ENCODE measurements around the gene DOCK9.

The DOCK9 gene

GRCh38 chr13:98786023-98786422, 191.8 kb downstream of the DOCK9 start:
- Mint-ChIP-seq H3K36me3 (no peaks in the 10 kb centered on the region), H3K27ac (no peak overlapping the region), H3K9me3 (no peaks in the 10 kb centered on the region), H3K4me1 (no peaks in the 10 kb centered on the region), H3K4me3 (no peak overlapping the region), H3K27me3 (peaks cover 39% of the 10 kb centered on the region)
- CTCF ChIA-PET = no interaction called here
- DNase-seq = no peak

DNA sequence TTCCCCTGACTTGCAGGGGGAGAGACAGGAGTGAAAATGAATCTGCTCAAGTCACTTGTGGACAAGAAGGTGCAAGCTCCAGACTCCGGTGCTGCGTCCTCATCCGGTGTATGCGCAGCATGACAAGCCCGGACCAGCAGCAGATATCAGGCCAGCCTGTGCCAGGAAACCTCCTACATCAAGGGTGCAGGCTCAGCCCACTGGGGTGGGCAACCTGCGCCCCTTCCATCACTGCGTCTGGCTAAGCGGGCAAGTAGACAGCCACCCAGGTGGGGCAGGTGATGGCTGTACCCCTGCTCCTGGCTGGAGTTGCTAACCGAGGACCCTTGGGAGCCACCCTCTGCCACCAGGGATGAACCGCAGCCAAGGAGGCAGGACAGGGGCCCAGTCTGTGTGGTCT, 192.5 kb downstream of the DOCK9 start:
- no peaks in the 10 kb centered on the region for H3K36me3 Mint-ChIP-seq
- peaks cover 39% of the 10 kb centered on the region for H3K27me3 Mint-ChIP-seq
- DNase-seq = no peak
- no peaks in the 10 kb centered on the region for H3K9me3 Mint-ChIP-seq
- CTCF ChIA-PET = interaction anchor here (0.6 kb wide), 1 partner anchor 238 kb away, joined by 3 read pairs; no protein-coding TSS in a partner anchor
- no peak overlapping the region for H3K27ac Mint-ChIP-seq
- H3K4me3 Mint-ChIP-seq = no peak overlapping the region
- H3K4me1 Mint-ChIP-seq = no peaks in the 10 kb centered on the region

DNA sequence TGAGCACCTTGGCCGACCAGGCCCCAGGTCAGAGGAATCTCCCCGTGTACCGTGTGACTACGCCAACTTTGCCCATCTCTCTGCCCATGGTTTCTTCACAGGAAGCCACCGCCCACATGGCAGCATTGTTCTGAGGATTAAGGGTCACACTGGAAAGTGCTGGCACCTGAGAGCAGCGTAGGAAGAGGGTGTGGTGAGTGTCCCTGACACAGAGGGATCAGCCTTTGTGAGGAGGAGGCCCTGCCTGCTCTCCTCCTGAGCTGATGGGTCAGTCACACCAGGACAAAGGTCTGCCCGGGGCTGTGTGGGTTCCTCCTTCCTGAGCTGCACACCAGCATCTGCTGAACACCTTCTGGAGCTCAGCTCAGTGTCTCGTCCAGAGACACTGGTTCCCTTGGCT, 193.2 kb downstream of the DOCK9 start:
- Mint-ChIP-seq H3K27me3 (peaks cover 43% of the 10 kb centered on the region), H3K36me3 (no peaks in the 10 kb centered on the region)
- CTCF ChIA-PET = interaction anchor here (0.6 kb wide), 1 partner anchor 239 kb away, joined by 3 read pairs; no protein-coding TSS in a partner anchor

DNA sequence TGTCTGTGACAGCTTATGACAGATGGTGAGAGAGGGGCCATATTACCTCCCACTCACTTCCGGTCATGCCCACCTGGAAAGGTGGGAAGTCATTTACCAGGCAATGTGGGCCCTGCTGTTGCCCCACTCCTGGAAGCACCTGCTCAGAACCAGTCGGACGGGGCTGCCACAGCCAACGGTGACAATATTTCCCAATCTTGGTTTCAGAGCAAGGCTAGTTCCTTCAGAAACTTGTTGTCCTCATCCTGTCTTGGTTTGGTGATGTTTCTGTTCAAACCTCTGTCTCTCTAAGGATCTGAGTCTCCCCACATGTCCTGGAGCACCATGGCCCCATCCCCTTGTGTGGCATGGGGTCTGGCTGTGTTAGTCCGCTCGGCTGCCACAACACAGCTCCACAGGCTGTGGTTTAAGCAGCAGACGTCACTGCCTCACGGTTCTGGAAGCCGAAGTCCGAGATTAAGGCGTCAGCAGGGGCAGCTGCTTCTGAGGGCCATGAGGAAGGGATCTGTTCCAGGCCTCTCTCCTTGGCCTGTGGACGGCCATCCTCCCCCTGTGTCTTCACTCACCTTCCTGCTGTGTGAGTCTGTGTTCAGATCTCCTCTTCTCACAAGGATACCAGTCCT, 193.9 kb downstream of the DOCK9 start:
- Mint-ChIP-seq H3K27me3 (peaks cover 43% of the 10 kb centered on the region), H3K36me3 (no peaks in the 10 kb centered on the region)

More for the DNA sequence above, 193.2 kb downstream of the DOCK9 start:
- no peak overlapping the region for H3K27ac Mint-ChIP-seq
- no peaks in the 10 kb centered on the region for H3K9me3 Mint-ChIP-seq
- DNase-seq = no peak
- H3K4me3 Mint-ChIP-seq = no peak overlapping the region
- no peaks in the 10 kb centered on the region for H3K4me1 Mint-ChIP-seq

GRCh38 chr13:98782654-98783053, 195.2 kb downstream of the DOCK9 start:
- DNase-seq = no peak
- peaks cover 32% of the 10 kb centered on the region for H3K27me3 Mint-ChIP-seq
- H3K4me3 Mint-ChIP-seq = no peak overlapping the region
- H3K27ac Mint-ChIP-seq = no peak overlapping the region
- H3K4me1 Mint-ChIP-seq = no peaks in the 10 kb centered on the region
- H3K9me3 Mint-ChIP-seq = no peaks in the 10 kb centered on the region
- H3K36me3 Mint-ChIP-seq = no peaks in the 10 kb centered on the region
- CTCF ChIA-PET = no interaction called here

More for the DNA sequence above, 193.9 kb downstream of the DOCK9 start:
- H3K4me1 Mint-ChIP-seq = no peaks in the 10 kb centered on the region
- H3K4me3 Mint-ChIP-seq = no peak overlapping the region
- DNase-seq = no peak
- H3K9me3 Mint-ChIP-seq = no peaks in the 10 kb centered on the region
- H3K27ac Mint-ChIP-seq = no peak overlapping the region
- CTCF ChIA-PET = no interaction called here

DNA sequence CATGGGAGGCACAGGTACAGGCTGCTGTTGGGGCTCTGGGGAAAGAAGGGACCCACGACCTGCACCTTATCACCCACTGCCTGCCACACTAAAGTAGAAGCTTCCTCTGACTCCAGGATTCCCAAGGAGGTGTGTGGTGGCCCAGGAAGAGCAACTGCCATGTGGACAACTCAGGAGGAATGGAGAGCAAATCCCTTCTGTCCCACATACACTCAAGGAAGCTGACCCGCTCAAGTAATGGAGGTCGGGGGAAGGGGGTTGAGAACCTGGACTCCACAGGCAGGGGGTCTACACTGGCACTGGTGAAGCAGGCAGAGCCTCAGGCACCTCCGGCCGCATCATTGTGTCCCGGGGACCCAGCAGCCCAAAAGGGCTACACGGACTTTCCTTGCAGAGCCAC, 196.0 kb downstream of the DOCK9 start:
- H3K9me3 Mint-ChIP-seq = no peaks in the 10 kb centered on the region
- no peaks in the 10 kb centered on the region for H3K4me1 Mint-ChIP-seq
- DNase-seq = no peak
- peaks cover 24% of the 10 kb centered on the region for H3K27me3 Mint-ChIP-seq
- no peaks in the 10 kb centered on the region for H3K36me3 Mint-ChIP-seq
- no peak overlapping the region for H3K4me3 Mint-ChIP-seq
- no peak overlapping the region for H3K27ac Mint-ChIP-seq
- CTCF ChIA-PET = no interaction called here

GRCh38 chr13:98781470-98781869, 196.4 kb downstream of the DOCK9 start:
- no peak for DNase-seq
- Mint-ChIP-seq H3K4me3 (no peak overlapping the region), H3K27me3 (peaks cover 20% of the 10 kb centered on the region), H3K36me3 (no peaks in the 10 kb centered on the region), H3K4me1 (no peaks in the 10 kb centered on the region), H3K9me3 (no peaks in the 10 kb centered on the region), H3K27ac (no peak overlapping the region)
- CTCF ChIA-PET = no interaction called here

- Mint-ChIP-seq H3K36me3 (no peaks in the 10 kb centered on the region), H3K27ac (no peak overlapping the region), H3K4me3 (no peak overlapping the region), H3K4me1 (no peaks in the 10 kb centered on the region), H3K9me3 (no peaks in the 10 kb centered on the region), H3K27me3 (peaks cover 20% of the 10 kb centered on the region)
- CTCF ChIA-PET = no interaction called here
- no peak for DNase-seq
Observed at GRCh38 chr13:98781045-98781444, 196.8 kb downstream of the DOCK9 start.

- H3K36me3 Mint-ChIP-seq = no peaks in the 10 kb centered on the region
- H3K9me3 Mint-ChIP-seq = no peaks in the 10 kb centered on the region
- CTCF ChIA-PET = no interaction called here
- peaks cover 16% of the 10 kb centered on the region for H3K27me3 Mint-ChIP-seq
- no peak overlapping the region for H3K27ac Mint-ChIP-seq
- no peak overlapping the region for H3K4me3 Mint-ChIP-seq
- H3K4me1 Mint-ChIP-seq = no peaks in the 10 kb centered on the region
- DNase-seq = no peak
Observed at GRCh38 chr13:98780451-98780850, 197.4 kb downstream of the DOCK9 start.

DNA sequence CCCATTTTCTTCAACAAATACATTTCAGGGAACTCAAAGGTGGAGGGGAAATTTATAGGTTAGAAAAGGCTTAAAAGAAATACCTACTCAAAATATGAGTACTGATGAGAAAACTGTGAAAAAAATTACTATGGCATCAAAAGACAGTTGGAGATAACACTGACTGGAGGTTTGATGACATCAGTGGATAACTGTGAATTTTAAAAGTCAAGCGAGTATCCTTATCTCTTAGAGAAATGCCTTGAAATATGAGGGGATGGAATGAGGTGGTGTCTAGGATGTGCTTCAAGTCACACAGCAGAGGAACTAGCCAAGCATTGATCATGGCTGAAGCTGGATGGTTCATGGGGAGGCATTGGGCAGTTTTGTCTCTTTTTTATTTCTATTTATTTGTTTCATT, 198.2 kb downstream of the DOCK9 start:
- H3K4me1 Mint-ChIP-seq = no peaks in the 10 kb centered on the region
- CTCF ChIA-PET = no interaction called here
- no peak for DNase-seq
- no peaks in the 10 kb centered on the region for H3K36me3 Mint-ChIP-seq
- H3K4me3 Mint-ChIP-seq = no peak overlapping the region
- H3K9me3 Mint-ChIP-seq = no peaks in the 10 kb centered on the region
- no peak overlapping the region for H3K27ac Mint-ChIP-seq
- H3K27me3 Mint-ChIP-seq = peaks cover 13% of the 10 kb centered on the region

DNA sequence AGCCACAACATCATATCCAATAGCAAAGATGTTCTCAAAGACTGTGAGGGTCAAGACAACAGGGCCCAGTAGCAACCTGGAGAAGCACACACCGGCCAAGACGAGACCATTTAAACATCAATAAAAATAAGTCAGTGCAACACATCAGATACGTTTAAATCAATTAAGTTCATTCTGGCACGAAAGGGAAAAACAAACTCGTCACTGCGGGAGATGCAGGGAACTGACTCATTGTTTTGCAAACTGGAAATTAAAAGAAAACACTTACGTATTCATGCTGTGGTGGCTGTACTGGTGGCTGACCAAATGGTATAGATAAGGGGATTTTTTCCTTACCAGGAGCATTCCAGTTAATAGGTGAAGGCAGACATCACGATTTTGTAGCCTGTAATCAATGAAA, 199.1 kb downstream of the DOCK9 start:
- Mint-ChIP-seq H3K4me1 (no peaks in the 10 kb centered on the region), H3K4me3 (no peak overlapping the region), H3K36me3 (no peaks in the 10 kb centered on the region), H3K27me3 (peaks cover 10% of the 10 kb centered on the region), H3K9me3 (no peaks in the 10 kb centered on the region), H3K27ac (no peak overlapping the region)
- CTCF ChIA-PET = no interaction called here
- no peak for DNase-seq

DNA sequence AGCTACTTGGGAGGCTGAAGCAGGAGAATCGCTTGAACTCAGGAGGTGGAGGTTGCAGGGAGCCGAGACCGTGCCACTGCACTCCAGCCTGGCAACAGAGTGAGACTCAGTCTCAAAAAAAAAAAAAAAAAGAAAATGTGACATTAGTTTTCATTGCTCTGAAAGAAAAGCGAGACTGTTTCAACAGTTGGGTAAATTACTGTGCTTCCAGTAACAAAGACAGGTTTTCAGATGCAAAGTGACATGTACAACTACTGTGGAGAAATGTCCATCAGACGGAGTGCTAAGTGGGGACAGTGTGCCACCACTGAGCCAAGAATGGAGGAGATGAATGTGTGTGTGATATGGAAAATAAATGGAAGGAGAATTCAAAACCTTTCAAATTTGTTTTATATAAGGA, 201.2 kb downstream of the DOCK9 start:
- CTCF ChIA-PET = no interaction called here
- Mint-ChIP-seq H3K27me3 (peaks cover 6% of the 10 kb centered on the region), H3K9me3 (peaks cover 3% of the 10 kb centered on the region), H3K27ac (no peak overlapping the region), H3K4me1 (no peaks in the 10 kb centered on the region), H3K4me3 (no peak overlapping the region), H3K36me3 (no peaks in the 10 kb centered on the region)
- DNase-seq = no peak

GRCh38 chr13:98775844-98776598, 201.8 kb downstream of the DOCK9 start:
- Mint-ChIP-seq H3K4me1 (no peaks in the 10 kb centered on the region), H3K36me3 (no peaks in the 10 kb centered on the region), H3K9me3 (peaks cover 9% of the 10 kb centered on the region), H3K4me3 (no peak overlapping the region), H3K27me3 (peaks cover 7% of the 10 kb centered on the region), H3K27ac (no peak overlapping the region)
- CTCF ChIA-PET = no interaction called here
- DNase-seq = no peak

DNA sequence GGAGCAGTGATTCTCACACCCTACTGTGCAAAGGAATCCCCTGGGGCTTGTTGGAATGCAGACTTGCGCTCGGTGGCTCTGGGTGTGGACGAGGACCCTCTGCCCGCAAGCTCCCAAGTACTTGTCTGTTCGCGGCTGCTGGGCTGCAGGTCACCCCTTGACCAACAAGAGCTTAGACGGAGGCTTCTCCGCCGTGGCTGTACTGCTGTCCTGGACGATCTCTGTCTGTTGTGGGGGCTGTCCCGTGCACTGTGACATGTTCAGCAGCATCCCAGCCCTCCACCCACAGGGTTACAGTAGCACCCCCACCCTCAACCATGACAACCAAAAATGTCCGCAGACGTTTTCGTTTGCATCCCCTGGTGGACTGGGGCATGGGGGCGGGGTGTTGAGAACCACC, 202.5 kb downstream of the DOCK9 start:
- H3K4me1 Mint-ChIP-seq = no peaks in the 10 kb centered on the region
- H3K9me3 Mint-ChIP-seq = peaks cover 13% of the 10 kb centered on the region
- no peak overlapping the region for H3K4me3 Mint-ChIP-seq
- H3K36me3 Mint-ChIP-seq = no peaks in the 10 kb centered on the region
- CTCF ChIA-PET = no interaction called here
- H3K27ac Mint-ChIP-seq = no peak overlapping the region
- no peak for DNase-seq
- H3K27me3 Mint-ChIP-seq = peaks cover 8% of the 10 kb centered on the region

DNA sequence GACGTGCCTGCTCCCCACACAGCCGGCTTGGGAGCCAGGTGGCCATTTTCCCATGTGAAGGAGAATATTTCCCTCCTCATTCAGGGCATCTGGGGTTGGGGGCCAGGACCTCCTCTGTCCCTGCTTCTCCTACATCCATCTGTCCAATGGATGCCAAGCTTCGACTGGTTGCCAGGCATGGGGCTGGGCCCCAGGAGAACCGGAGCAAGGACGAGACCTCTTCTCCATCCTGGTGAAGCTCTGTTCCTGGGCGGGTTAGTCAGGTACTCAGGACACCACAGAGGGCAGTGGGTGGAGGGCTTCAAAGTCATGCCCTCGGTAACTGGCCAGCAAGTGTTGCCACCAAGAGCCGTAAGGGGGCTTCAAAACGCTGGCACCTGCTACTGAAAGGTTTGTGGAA, 203.1 kb downstream of the DOCK9 start:
- CTCF ChIA-PET = no interaction called here
- no peak overlapping the region for H3K27ac Mint-ChIP-seq
- peaks cover 10% of the 10 kb centered on the region for H3K27me3 Mint-ChIP-seq
- H3K9me3 Mint-ChIP-seq = peaks cover 19% of the 10 kb centered on the region
- DNase-seq = no peak
- H3K4me1 Mint-ChIP-seq = no peaks in the 10 kb centered on the region
- no peaks in the 10 kb centered on the region for H3K36me3 Mint-ChIP-seq
- no peak overlapping the region for H3K4me3 Mint-ChIP-seq
